HEK293T (cell line): ENCODE measurements around the gene PPP1R12B.

Experiments
- CTCF ChIA-PET: fragments of 350-600 bp; formaldehyde crosslinking; extraction: SDS; loops from one replicate; lab custom pipeline; 2021; ENCODE audit warnings: antibody characterized with exemption, inconsistent platforms; lab: Yijun Ruan, JAX
- POLR2A ChIA-PET: fragments of 350-600 bp; formaldehyde crosslinking; extraction: SDS; loops from one replicate; lab custom pipeline; 2020; ENCODE audit warnings: antibody characterized with exemption, inconsistent platforms; lab: Yijun Ruan, JAX
- DNase-seq: peaks from one replicate; pipeline ENCODE4 v3.0.0; 2012; ENCODE audit warnings: mixed read lengths; ENCODE audit errors: extremely low spot score
- ARNT ChIP-seq: fragments of 450-650 bp; IDR thresholded peaks from 2 replicates; pipeline ENCODE4 v1.6.1; 2017; ENCODE audit warnings: mild to moderate bottlenecking
- BHLHE40 ChIP-seq: fragments of 450-650 bp; IDR thresholded peaks from 2 replicates; pipeline ENCODE4 v1.6.1; 2016; ENCODE audit warnings: mild to moderate bottlenecking, moderate library complexity, borderline replicate concordance
- CTBP1 ChIP-seq: fragments of 450-650 bp; IDR thresholded peaks from 2 replicates; pipeline ENCODE4 v1.6.1; 2016; ENCODE audit warnings: borderline replicate concordance
- ELF4 ChIP-seq: fragments of 450-650 bp; IDR thresholded peaks from 2 replicates; pipeline ENCODE4 v1.6.1; 2017; ENCODE audit warnings: antibody characterized with exemption
- FOXA1 ChIP-seq: fragments of 450-650 bp; IDR thresholded peaks from 2 replicates; pipeline ENCODE4 v1.6.1; 2016; ENCODE audit warnings: mild to moderate bottlenecking
- FOXK2 ChIP-seq: fragments of 450-650 bp; IDR thresholded peaks from 2 replicates; pipeline ENCODE4 v1.6.1; 2016; ENCODE audit warnings: mild to moderate bottlenecking
- FOXM1 ChIP-seq: fragments of 450-650 bp; IDR thresholded peaks from 2 replicates; pipeline ENCODE4 v1.6.1; 2017; ENCODE audit warnings: mild to moderate bottlenecking, borderline replicate concordance
- HDGF ChIP-seq: fragments of 450-650 bp; IDR thresholded peaks from 2 replicates; pipeline ENCODE4 v1.6.1; 2017; ENCODE audit warnings: antibody characterized with exemption, borderline replicate concordance
- L3MBTL2 ChIP-seq: fragments of 450-650 bp; conservative IDR thresholded peaks from 2 replicates; pipeline ENCODE4 v1.6.1; 2016; ENCODE audit warnings: mild to moderate bottlenecking
- LEF1 ChIP-seq: fragments of 450-650 bp; IDR thresholded peaks from 2 replicates; pipeline ENCODE4 v1.6.1; 2017; ENCODE audit warnings: mild to moderate bottlenecking, borderline replicate concordance
- NFRKB ChIP-seq: fragments of 450-650 bp; IDR thresholded peaks from 2 replicates; pipeline ENCODE4 v1.6.1; 2016; ENCODE audit warnings: mild to moderate bottlenecking, moderate library complexity
- PKNOX1 ChIP-seq: fragments of 450-650 bp; IDR thresholded peaks from 2 replicates; pipeline ENCODE4 v1.6.1; 2016
- SP1 ChIP-seq: fragments of 450-650 bp; IDR thresholded peaks from 2 replicates; pipeline ENCODE4 v1.6.1; 2017
- SUZ12 ChIP-seq: fragments of 450-650 bp; IDR thresholded peaks from 2 replicates; pipeline ENCODE4 v1.6.1; 2016; ENCODE audit warnings: mild to moderate bottlenecking
- TARDBP ChIP-seq: fragments of 450-650 bp; IDR thresholded peaks from 2 replicates; pipeline ENCODE4 v1.6.1; 2016
- ZNF384 ChIP-seq: fragments of 450-650 bp; IDR thresholded peaks from 2 replicates; pipeline ENCODE4 v1.6.1; 2016

PPP1R12B gene

GRCh38 chr1:202590126-202590525, 241.6 kb downstream of the PPP1R12B start:
- ChIA-PET POLR2A (no interaction called here), CTCF (interaction anchor here (0.6 to 1.5 kb wide), 2 partner anchors 10 to 13 kb away, joined by 3 to 4 read pairs; no protein-coding TSS in a partner anchor)
- TF ChIP-seq FOXA1, result no peak
- DNase-seq, result no peak

GRCh38 chr1:202590975-202591411, 242.5 kb downstream of the PPP1R12B start:
- TF ChIP-seq FOXK2 (no peak), FOXA1 (no peak), ZNF384 (no peak), BHLHE40 (no peak), SP1 (no peak), TARDBP (no peak), HDGF (no peak), LEF1 (no peak), FOXM1 (no peak), CTBP1 (no peak), PKNOX1 (no peak), NFRKB (no peak), SUZ12 (no peak), L3MBTL2 (no peak), ELF4 (no peak), ARNT (no peak)
- POLR2A ChIA-PET, result no interaction called here
- CTCF ChIA-PET, result no interaction called here
- DNase-seq, result no peak

- TF ChIP-seq ZNF384 (no peak), ARNT (no peak), NFRKB (no peak), PKNOX1 (no peak), CTBP1 (no peak), SUZ12 (no peak)
- POLR2A ChIA-PET, result no interaction called here
- CTCF ChIA-PET, result no interaction called here
- DNase-seq, result no peak
Measured at GRCh38 chr1:202591515-202591914, 243.0 kb downstream of the PPP1R12B start.

GRCh38 chr1:202592146-202592545, 243.6 kb downstream of the PPP1R12B start:
- no peak for DNase-seq
- CTCF ChIA-PET, result no interaction called here
- POLR2A ChIA-PET, result no interaction called here
- TF ChIP-seq HDGF (no peak), ARNT (no peak), BHLHE40 (no peak), L3MBTL2 (no peak), FOXM1 (no peak), CTBP1 (no peak), FOXA1 (no peak), SP1 (no peak)

GRCh38 chr1:202593845-202594244, 245.3 kb downstream of the PPP1R12B start:
- POLR2A ChIA-PET, result no interaction called here
- no peak for DNase-seq
- TF ChIP-seq ELF4, result no peak
- TF ChIP-seq FOXA1, result no peak
- CTCF ChIA-PET, result no interaction called here

GRCh38 chr1:202596638-202597037, 248.1 kb downstream of the PPP1R12B start:
- CTCF ChIA-PET, result no interaction called here
- TF ChIP-seq PKNOX1, result no peak
- no peak for TF ChIP-seq CTBP1
- TF ChIP-seq LEF1, result no peak
- no peak for TF ChIP-seq ARNT
- no peak for TF ChIP-seq FOXM1
- no peak for TF ChIP-seq NFRKB
- no peak for TF ChIP-seq FOXA1
- no peak for TF ChIP-seq TARDBP
- TF ChIP-seq BHLHE40, result no peak
- TF ChIP-seq ZNF384, result no peak
- TF ChIP-seq L3MBTL2, result no peak
- TF ChIP-seq ELF4, result no peak
- no peak for DNase-seq
- POLR2A ChIA-PET, result no interaction called here

GRCh38 chr1:202597090-202597761, 248.7 kb downstream of the PPP1R12B start:
- CTCF ChIA-PET, result no interaction called here
- no peak for DNase-seq
- POLR2A ChIA-PET, result no interaction called here
- TF ChIP-seq SP1 (no peak), ARNT (no peak), FOXA1 (no peak), FOXM1 (no peak), NFRKB (no peak), CTBP1 (no peak), BHLHE40 (no peak), ZNF384 (no peak), TARDBP (no peak), HDGF (no peak), PKNOX1 (no peak), LEF1 (no peak), SUZ12 (no peak), L3MBTL2 (no peak), ELF4 (no peak), FOXK2 (no peak)
